ENCODE results near the gene PPP1R1C.

GRCh38 chr2:182038576-182038975 is 52.9 kb downstream of the PPP1R1C start:
- TF ChIP-seq, protein P1, sequence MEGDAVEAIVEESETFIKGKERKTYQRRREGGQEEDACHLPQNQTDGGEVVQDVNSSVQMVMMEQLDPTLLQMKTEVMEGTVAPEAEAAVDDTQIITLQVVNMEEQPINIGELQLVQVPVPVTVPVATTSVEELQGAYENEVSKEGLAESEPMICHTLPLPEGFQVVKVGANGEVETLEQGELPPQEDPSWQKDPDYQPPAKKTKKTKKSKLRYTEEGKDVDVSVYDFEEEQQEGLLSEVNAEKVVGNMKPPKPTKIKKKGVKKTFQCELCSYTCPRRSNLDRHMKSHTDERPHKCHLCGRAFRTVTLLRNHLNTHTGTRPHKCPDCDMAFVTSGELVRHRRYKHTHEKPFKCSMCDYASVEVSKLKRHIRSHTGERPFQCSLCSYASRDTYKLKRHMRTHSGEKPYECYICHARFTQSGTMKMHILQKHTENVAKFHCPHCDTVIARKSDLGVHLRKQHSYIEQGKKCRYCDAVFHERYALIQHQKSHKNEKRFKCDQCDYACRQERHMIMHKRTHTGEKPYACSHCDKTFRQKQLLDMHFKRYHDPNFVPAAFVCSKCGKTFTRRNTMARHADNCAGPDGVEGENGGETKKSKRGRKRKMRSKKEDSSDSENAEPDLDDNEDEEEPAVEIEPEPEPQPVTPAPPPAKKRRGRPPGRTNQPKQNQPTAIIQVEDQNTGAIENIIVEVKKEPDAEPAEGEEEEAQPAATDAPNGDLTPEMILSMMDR (IDR thresholded peaks at IDR 0.05) = no peak
- TF ChIP-seq EZH2 (IDR thresholded peaks at IDR 0.05; ENCODE audit: borderline replicate concordance, insufficient read depth, low read depth, low read length, poor library complexity, severe bottlenecking) = no peak
